ENCODE measurements around the gene KCNA3. TPM values are rescaled to one million over a fixed set of nuclear protein-coding genes. Genes with fewer than 3 reads are reported as not detected.

Gene KCNA3
- total RNA-seq, 6 experiments from 2014 or later, result not detected

GRCh38 chr1:110714374-110714995 lies 39.7 kb upstream of the KCNA3 start:
- no peak for DNase-seq
- TF ChIP-seq CTCF (IDR thresholded peaks at IDR 0.05), result no peak
- Mint-ChIP-seq H3K27me3 (ENCODE audit: insufficient read depth) (peaks cover 2% of the 10 kb centered on the region), H3K4me1 (ENCODE audit: low read depth) (no peaks in the 10 kb centered on the region), H3K4me3 (no peak overlapping the region), H3K36me3 (ENCODE audit: low read depth) (no peaks in the 10 kb centered on the region), H3K9me3 (no peaks in the 10 kb centered on the region), H3K27ac (no peak overlapping the region)

GRCh38 chr1:110713221-110713620 lies 38.5 kb upstream of the KCNA3 start:
- Mint-ChIP-seq H3K9me3 (no peaks in the 10 kb centered on the region), H3K36me3 (ENCODE audit: low read depth) (no peaks in the 10 kb centered on the region), H3K27me3 (ENCODE audit: insufficient read depth) (peaks cover 2% of the 10 kb centered on the region; the same call in 1 of the 2 replicates), H3K27ac (no peak overlapping the region), H3K4me1 (ENCODE audit: low read depth) (no peaks in the 10 kb centered on the region), H3K4me3 (no peak overlapping the region)
- no peak for DNase-seq
- no peak for TF ChIP-seq CTCF (IDR thresholded peaks at IDR 0.05)

GRCh38 chr1:110710314-110710713 lies 35.6 kb upstream of the KCNA3 start:
- Mint-ChIP-seq H3K36me3 (ENCODE audit: low read depth) (no peaks in the 10 kb centered on the region), H3K27me3 (ENCODE audit: insufficient read depth) (no peaks in the 10 kb centered on the region; the same call in 1 of the 2 replicates), H3K4me1 (ENCODE audit: low read depth) (no peaks in the 10 kb centered on the region), H3K27ac (no peak overlapping the region), H3K4me3 (no peak overlapping the region), H3K9me3 (no peaks in the 10 kb centered on the region; the same call in 1 of the 2 replicates)
- no peak for DNase-seq
- no peak for TF ChIP-seq CTCF (IDR thresholded peaks at IDR 0.05)

GRCh38 chr1:110708974-110709440 lies 34.3 kb upstream of the KCNA3 start:
- Mint-ChIP-seq H3K27me3 (ENCODE audit: insufficient read depth) (no peaks in the 10 kb centered on the region; the same call in 1 of the 2 replicates), H3K4me1 (ENCODE audit: low read depth) (no peaks in the 10 kb centered on the region), H3K4me3 (no peak overlapping the region), H3K27ac (no peak overlapping the region), H3K9me3 (no peaks in the 10 kb centered on the region; the same call in 1 of the 2 replicates), H3K36me3 (ENCODE audit: low read depth) (no peaks in the 10 kb centered on the region)
- TF ChIP-seq CTCF (IDR thresholded peaks at IDR 0.05), result no peak
- DNase-seq, result no peak

GRCh38 chr1:110707232-110707631 lies 32.5 kb upstream of the KCNA3 start:
- H3K36me3 Mint-ChIP-seq (ENCODE audit: low read depth), result no peaks in the 10 kb centered on the region
- no peak overlapping the region for H3K4me3 Mint-ChIP-seq
- H3K27ac Mint-ChIP-seq, result no peak overlapping the region
- DNase-seq, result no peak
- no peaks in the 10 kb centered on the region for H3K4me1 Mint-ChIP-seq (ENCODE audit: low read depth)
- no peak for TF ChIP-seq CTCF (IDR thresholded peaks at IDR 0.05)
- H3K9me3 Mint-ChIP-seq, result no peaks in the 10 kb centered on the region; the same call in 1 of the 2 replicates
- no peaks in the 10 kb centered on the region for H3K27me3 Mint-ChIP-seq (ENCODE audit: insufficient read depth)

Data from HFFc6 (cell line).